Urothelium cell line (cell line): Measurements from ENCODE around the gene DSTN.

Source experiments
- DNase-seq: peaks from one replicate; pipeline ENCODE4 v3.0.0; 2011; ENCODE audit warnings: low spot score, mixed read lengths
- FAIRE-seq: peaks from 2 replicates; lab custom pipeline; 2011; peaks lifted over from hg19 to GRCh38; lab: Jason Lieb, UNC

The DSTN gene

DNA sequence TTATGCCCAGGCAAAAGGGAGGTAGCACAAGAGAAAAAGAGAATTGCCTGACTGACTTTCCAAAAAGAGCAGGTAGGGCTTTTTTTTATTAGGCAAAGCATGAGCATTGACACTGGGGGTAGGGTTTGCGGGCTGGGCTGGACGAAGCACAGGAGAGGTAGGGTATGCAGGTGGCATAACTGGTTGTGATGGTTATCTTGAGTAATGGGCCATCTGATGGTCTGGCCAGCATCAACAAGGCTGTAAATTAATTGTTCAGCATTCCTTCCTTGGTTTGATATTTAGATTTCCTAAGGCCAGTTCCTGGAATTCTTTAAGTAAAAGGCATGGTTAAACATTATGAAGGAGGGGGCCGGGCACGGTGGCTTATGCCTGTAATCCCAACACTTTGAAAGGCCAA lies 24.7 kb upstream of the DSTN start:
- FAIRE-seq (no peak), DNase-seq (no peak)

DNA sequence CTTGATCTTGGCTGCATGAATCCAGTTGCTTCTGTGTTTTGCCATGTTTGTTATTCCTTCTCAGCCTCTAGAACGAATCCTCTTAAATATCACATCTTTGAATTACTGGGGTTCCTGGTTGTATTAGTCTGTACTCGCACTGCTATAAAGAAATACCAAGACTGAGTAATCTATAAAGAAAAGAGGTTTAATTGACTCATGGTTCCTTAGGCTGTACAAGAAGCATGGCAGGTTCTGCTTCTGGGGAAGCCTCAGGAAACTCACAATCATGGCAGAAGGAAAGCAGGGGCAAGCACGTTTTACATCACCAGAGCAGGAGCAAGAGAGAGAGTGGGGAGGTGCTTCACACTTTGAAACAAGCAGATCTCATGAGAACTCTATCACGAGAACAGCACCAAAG lies 20.7 kb upstream of the DSTN start:
- FAIRE-seq (no peak), DNase-seq (no peak)

DNA sequence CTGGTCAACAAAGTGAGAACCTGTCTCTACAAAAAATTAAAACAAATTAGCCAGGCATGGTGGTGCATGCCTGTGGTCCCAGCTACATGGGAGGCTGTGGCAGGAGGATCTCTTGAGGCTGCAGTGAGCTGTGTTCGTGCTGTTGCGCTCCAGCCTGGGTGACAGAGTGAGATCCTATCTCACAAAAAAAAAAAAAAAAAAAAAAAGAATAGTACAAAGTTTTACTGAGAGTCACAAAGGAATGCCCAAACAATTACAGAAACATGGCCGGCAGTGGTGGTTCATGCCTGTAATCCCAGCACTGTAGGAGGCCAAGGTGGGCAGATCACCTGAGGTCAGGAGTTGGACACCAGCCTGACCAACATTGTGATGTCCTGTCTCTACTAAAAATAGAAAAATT lies 14.8 kb upstream of the DSTN start:
- DNase-seq: no peak
- FAIRE-seq: no peak

DNA sequence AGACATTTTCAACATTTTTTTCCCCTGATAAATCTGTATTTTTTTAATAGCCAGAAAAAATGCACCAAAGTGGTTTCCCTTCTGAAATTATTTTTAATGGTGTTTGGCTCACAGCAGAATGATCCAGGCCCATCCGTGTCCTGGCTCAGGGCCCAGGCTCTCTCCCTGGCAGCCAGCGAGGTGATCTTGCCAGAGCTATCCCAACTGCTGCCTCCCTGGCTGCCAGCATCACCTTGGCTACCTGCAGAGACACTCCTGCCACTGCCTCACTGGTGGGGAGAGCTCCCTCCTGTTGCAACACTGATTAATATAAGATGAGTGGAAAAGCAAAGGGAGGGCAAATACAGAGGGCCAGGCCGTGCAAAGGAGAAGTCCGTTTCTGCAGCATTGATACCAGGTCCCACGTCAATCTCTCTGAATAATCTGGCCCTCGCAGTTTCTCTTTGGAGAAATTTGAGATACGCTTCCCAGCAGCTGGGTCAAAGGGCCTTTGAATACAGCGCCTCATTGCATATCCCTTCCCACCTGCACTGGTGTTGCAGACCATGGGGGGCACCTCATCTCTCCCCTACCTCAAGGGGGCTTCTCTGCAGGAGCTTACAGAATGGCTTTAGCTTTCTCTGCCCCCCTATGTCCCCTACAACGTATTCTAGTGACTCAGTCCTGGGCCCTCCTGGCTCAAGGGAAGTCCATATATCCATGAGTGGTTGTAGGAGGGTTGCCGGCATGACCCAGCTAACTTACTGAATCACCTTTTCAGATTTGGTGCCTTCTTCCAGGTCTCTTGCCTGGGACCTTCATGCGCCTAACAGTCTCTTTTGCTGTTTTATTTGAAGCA lies 12.8 kb upstream of the DSTN start:
- FAIRE-seq (no peak), DNase-seq (peak; percentile 40)

DNA sequence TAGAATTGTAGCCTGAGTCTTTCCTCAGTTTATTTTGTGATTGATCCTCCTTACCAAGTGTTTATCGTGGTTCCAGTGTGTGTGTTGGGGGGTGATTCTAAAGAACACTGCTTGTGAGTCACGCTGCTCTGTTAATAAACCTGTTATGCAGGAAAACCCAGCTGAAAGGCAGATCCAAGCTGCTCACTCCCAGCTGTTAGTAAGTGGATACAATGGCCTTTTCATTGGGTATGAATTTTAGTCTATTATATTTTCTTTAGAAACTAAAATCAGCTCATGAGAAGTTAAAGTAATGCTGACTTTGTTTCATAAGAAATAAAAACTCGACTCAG lies 12.2 kb upstream of the DSTN start:
- FAIRE-seq: no peak
- DNase-seq: peak; percentile 42

DNA sequence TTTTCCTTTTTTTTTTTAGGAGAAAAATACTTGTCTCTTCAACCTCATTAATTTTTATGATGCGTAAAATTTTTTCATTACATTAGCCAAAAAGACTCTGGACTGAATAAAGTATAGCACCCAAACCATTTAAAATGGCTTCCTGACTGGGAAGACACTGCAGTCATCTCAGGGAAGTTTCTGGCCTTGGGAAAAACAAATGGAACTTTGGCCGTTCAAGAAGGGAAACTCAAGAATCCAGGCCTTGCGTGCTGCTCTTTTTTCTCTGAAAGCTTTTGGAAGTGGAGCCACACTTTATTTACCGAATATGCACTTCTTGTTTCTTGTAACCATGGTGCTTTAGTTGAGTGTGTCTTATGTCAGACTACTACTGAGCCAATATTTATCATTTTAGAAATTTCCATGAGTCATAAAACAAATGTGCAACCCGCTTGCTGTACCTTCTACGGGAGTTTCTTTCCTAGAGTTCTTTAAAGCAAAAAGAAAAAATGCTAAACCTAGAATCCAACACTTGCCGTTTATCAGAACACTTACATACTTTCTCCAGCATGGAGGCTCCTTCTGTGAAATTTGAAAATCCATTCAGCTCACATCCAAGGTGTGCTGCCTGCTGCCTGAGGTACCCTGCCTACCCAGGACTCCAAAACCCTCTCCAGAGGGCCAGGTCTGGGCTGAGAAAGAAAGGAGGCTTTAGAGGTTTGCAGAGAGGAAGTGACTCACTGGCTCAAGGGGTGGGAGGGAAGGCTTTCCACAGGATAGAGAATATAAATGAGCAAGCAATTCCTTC lies 11.5 kb upstream of the DSTN start:
- FAIRE-seq: no peak
- peak; percentile 82 for DNase-seq

DNA sequence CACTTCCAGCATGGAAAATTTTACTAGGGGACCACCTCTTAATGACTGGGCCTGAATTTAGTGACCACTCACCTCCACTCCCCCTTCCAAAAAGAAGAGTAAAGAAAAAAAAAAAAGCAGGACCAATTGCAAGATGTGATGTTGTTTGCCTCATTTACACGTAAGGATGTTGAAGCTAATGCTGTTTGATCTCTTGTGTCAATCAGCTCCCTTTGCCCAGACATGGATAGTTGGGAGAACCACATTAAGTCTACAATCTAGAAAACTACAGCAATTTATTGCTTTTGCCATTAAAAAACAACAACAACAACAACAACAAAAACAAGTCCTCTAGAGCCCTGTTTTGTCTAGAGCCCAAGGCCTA lies 11.0 kb upstream of the DSTN start:
- FAIRE-seq (no peak), DNase-seq (no peak)

DNA sequence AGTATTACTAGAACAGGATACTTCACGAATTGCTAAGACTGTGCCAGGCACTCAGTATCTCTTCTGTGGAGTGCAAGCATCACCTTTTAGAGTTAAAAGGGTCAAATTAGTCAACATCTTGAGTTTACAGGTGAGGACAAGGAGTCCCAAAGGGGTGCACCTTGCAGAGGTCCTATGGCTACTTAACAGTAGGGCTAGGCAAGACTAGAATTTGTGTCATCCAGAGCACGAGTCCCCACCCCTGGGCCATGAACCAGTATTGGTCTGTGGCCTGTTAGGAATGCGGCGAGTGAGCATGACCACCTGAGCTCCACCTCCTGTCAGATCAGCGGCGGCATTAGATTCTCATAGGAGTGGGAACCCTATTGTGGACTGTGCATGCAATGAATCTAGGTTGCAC lies 10.5 kb upstream of the DSTN start:
- DNase-seq: no peak
- FAIRE-seq: no peak

DNA sequence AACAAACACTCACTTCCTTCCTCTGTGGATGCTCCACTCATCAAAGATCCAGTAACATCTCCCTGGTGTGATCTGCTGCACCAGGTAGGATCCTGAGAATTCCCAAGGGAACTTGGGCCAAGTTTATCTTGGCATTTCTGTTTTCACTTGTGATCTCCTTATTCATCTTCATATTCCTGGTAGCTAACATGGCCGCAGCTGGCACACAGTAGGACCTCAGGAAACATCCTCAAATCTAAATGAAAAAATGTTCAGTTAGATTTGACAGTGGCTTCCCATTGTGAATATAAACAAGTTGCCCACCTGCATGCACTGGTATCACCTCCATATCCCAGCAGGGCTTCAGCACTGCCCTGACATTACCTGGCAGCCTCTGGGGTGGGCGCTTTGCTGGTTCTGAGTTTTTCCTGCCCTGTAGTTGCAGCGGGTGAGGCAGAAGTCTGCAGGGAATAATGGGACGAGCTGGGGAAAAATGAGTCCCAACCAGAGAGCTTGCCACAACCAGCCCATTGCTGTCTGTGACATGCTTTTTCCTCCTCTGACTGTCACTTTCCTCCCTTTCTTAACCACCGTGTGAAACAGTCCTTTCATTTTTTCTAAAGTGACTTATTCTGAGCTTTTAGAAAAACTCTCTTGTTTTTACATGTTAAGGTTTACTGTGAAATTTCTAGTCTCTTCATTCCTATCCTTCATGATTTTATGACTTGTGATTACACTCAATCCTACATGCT lies 9.4 kb upstream of the DSTN start:
- DNase-seq (no peak), FAIRE-seq (no peak)

DNA sequence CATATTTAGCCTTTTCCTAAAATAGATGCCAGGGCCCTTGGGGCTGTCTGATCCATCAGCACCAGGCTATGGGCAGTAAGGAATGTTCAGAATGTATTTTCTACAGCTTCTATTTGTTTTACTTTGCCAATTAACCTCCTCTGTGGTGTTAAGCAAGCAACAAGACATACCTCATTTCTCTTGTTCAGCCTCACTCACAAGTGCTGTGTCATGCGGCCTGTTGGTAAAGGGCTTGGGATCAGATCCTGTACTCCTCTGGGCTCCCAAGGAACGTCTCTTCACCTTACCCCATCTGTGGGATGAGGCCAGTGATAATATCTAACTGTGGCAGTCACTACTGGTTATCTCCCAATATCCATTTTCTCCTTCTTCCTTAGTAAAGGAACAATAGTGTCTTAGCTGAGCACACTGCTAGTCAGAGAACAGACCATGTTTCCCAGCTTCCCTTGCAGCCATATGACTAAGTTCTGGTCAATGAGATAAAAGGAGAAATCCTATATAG lies 7.0 kb upstream of the DSTN start:
- FAIRE-seq (no peak), DNase-seq (no peak)

DNA sequence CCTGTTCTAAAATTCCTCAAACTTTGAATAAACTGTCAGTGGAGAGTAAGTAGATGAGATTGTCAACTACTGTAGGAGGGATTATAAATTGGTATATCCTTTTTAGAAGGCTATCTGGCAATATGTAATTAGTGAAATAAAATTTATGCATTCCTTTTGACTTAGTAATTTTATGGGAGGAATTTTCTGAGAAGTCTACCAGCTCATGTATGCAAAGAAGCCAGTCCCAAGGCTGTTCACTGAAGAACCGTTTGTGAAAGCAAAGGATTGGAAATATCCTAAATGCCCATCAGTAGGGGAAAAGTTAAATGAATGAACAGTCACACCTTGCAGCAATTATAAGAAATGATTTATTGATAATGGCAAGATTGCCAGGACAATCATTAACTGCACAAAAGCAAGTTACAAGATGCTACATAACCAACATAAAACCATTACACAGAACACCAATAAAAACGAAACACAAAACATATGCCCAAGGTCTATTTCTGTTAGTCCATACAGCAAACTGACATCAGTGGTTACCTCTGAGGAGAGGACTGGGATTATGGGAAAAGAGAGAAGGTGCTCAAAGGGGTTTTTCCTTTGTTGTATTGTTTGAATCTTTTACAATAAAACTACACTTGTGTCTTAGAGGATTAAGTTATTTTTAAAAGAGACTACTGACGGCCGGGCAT lies 4.6 kb upstream of the DSTN start:
- no peak for DNase-seq
- FAIRE-seq: no peak

DNA sequence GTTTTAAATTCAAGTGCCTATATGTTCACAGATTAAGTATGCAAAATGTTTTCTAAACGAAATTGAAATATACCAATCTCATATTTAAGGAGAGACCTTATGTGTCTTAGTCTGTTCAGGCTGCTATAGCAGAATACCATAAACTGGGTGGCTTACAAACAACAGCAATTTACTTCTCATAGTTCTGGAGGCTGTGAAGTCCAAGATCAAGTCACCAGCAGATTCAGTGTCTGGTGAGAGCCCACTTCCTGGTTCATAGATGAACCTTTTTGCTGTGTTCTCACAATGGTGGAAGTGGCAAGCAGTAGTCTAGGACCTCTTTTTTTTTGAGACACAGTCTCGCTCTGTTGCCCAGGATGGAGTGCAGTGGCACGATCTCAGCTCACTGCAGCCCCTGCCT lies 3.5 kb upstream of the DSTN start:
- FAIRE-seq: no peak
- DNase-seq: no peak

DNA sequence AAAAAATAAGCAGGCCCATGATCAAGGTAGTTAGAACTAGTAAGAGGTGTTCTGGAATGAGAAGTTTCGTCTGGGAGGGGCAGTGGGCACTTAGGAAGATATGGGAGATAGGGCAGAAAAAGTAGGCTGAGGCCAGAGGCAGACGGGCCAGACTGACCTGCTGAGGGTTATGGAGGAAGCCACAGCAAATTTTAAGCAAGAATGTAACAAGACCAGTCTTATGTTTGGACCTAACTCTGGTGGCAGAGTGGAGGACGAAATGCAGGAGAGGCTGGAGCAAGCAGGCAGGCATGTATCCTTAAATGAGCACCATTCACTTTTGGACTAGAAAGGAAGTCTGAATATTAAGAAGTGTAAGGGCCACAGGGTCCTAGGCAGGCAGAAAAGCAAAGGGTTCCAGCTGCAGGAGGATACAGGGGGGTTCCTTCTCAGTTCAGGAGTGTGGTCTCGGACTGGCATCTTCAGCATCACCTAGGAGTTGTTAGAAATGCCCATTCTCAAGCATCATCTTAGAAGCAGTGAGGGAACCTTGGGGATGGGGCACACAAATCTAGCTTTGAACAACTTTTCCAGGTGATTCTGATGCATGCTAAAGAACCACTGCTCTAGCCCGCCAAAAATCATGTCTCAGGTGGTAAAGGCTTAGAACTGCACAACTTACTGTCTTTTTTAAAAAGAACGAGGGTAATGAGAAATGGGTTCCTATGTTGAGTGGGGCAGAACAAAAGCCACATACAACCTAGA lies 1.7 kb upstream of the DSTN start:
- DNase-seq: peak; percentile 4
- FAIRE-seq: no peak

DNA sequence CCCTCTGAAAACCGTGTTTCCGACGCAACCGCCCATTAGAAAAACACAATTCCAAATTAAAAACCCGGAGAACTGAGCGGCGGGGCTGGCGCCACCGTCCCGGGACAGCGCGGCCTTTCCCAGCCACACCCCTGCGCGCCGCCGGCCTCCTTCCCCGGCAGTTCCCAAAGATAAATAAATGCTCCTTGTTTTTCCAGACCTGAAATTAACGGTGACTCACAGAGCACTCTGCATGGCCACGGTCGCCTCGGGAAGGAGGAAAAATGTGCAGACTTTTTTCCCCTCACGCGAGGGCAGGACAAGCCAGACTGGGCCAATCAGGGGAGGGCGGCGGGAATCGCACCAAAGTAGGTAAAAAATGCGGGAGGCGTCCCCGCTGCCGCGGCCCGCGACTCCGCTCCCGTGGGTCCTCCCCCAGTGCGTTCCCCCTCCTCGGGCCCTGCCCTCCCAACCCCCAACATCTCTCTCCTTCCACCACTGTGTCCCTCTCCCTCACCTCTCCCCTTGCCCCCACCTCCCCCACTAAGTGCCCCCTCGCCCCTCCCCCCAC lies 828 bp upstream of the DSTN start:
- DNase-seq (peak; percentile 78), FAIRE-seq (no peak)

DNA sequence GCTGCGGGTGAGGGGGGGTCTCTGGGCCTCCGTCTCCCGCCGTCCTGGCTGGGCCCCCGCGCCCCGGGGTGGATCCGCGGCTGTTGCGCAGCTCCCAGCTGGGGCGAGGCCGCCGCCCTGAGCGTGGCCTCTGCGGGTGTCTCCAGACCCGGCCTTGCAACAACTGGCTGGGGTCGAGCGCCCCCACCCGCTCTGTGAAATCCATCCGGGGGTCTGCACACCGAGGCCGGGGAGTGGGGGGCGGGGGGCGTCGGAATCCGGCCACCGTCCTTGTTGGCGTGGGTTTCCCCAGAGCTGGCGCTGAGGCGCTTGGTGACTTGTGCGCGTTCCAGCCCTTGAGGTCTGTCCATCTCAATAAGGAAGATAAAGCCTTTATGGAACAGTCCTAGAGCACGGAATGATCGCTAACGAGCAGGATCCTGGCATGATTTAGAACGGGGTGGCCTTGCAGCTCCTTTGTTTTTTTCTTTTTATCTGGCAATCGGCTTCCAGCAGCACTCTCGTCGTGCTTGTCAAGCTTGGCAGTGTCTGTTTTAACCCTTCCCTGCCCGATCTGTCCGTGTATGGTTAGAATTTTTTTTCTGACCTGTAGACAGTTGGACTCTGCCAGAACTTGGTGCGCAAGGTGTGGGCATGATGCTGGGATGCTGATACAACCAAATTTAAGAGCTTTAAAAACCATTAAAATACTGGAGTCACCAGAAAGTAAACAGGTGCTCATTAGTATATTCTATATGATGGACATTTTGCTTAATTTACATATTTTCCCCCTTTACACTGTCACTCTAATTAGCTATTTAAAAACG lies 675 bp downstream of the DSTN start:
- no peak for FAIRE-seq
- DNase-seq: peak; percentile 38

DNA sequence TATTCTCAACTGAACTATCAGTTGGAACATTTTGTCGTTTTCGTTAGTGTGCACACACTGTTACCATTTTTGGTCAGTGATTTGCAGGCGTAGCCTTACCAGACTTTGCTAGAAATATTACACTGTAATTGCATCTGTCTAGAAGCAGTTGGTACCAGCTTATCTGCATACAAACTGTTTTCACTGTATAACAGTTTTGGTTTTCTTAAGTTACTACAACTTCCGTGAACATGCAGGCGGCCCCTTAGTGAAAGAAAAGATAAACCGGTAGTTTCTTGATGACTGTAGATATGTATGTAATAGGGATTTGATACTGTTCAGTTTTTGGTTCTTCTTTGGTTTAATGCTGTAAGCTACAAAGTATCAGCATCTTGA lies 1.3 kb downstream of the DSTN start:
- no peak for FAIRE-seq
- no peak for DNase-seq

DNA sequence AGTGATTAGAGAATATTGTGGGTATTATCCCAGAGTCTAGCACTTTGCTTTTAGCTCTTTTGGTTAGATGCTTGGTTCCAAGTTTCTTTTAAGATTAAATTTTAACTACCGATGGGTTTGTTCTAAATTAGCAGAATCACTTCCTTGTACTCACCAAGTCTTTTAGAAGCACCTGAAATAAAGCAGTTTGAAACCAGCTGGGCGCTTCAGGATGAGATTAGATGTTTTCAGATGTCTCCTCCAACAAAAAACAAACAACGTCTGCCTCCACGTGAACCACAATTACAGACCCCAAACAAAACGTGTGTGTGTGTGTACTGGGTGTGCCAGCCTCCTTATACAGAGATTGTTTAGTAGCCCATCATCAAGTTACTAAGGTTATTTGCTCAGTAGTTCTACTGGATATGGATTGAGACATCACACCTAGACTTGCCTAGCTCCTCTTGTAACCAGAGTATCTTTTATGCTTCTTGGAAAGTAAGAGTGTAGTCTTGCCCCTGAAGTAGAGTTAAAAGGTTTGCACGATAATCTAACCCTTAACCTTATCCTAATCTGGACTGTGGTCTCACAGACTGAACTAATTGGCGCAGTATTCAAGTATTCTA lies 2.3 kb downstream of the DSTN start:
- DNase-seq: no peak
- FAIRE-seq: no peak

DNA sequence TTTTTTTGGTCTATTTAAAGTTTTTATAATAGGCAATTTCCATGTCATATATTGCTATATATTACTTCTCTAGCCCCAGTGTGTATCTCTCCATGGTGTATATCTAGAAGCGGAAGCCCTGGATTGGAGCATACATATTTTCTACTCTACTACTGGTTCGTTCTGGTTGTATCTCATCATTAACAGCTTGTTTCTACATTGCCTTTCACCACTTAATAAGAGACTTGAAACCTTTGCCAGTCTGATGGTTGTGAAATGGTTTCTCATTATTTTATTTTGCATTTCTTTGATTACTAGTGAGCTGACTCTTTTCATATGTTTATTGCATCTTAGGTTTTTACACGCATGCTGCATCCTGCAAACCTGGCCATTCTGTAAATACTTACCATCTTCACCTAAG lies 3.6 kb downstream of the DSTN start:
- no peak for FAIRE-seq

DNA sequence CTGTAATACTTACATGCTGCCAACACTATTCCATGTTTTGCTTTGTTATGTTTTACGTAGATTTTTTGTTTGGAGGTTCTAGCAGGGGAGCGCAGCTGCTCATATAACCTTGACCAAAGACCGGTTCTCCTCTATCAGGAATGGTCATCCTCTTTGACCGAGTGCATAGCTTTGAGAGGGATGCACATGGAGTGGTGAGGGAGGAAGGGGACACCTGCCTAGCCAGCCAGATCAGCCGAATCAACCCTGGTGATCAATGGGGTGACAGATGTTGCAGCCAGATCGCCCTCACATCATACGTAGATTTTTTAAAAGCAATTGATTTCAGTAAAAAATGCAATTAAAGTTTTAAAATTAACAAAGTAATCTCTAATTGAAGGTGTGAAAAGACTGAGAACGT lies 6.3 kb downstream of the DSTN start:
- FAIRE-seq (no peak), DNase-seq (no peak)

More for the DNA sequence above, 3.6 kb downstream of the DSTN start:
- no peak for DNase-seq
